HepG2 (cell line): ENCODE measurements around the gene CTU2. TPM values are rescaled to one million over a fixed set of nuclear protein-coding genes. Genes with fewer than 3 reads are reported as not detected.

Experiments used
- AGO2 ChIP-seq: fragments of 200-400 bp; formaldehyde crosslinking; optimal IDR thresholded peaks from 2 replicates; pipeline ENCODE3; 2017; ENCODE audit warnings: mild to moderate bottlenecking, low read depth, low read length, moderate library complexity
- AHR ChIP-seq: IDR thresholded peaks from 2 replicates; pipeline ENCODE4 v1.6.1; 2018; ENCODE audit warnings: missing genetic modification reagents, missing compliant biosample characterization
- MEIS1 ChIP-seq: sonication (generic); formaldehyde crosslinking; IDR thresholded peaks from 2 replicates; pipeline ENCODE4 v1.9.0; 2021; ENCODE audit warnings: mild to moderate bottlenecking, missing genetic modification reagents, moderate library complexity, borderline replicate concordance
- NRL ChIP-seq: sonication (generic); formaldehyde crosslinking; IDR thresholded peaks from 2 replicates; pipeline ENCODE4 v1.5.0; 2020; ENCODE audit warnings: missing genetic modification reagents, mild to moderate bottlenecking, moderate library complexity, borderline replicate concordance
- SAFB2 ChIP-seq: sonication (generic); formaldehyde crosslinking; IDR thresholded peaks from 2 replicates; pipeline ENCODE4 v1.5.1; 2020; ENCODE audit warnings: missing genetic modification reagents, low read depth, mild to moderate bottlenecking, borderline replicate concordance
- ZNF205 ChIP-seq: IDR thresholded peaks from 2 replicates; pipeline ENCODE4 v1.6.1; 2018; ENCODE audit warnings: missing biosample characterization, missing genetic modification reagents
- ZNF296 ChIP-seq: sonication (generic); formaldehyde crosslinking; conservative IDR thresholded peaks from 2 replicates; pipeline ENCODE4 v1.5.0; 2020; ENCODE audit warnings: mild to moderate bottlenecking, missing genetic modification reagents
- ZNF572 ChIP-seq: sonication (generic); formaldehyde crosslinking; IDR thresholded peaks from 2 replicates; pipeline ENCODE4 v1.5.1; 2020; ENCODE audit warnings: mild to moderate bottlenecking, missing genetic modification reagents
- ZNF615 ChIP-seq: sonication (generic); formaldehyde crosslinking; IDR thresholded peaks from 2 replicates; pipeline ENCODE4 v1.5.0; 2020; ENCODE audit warnings: mild to moderate bottlenecking, missing genetic modification reagents, borderline replicate concordance
- polyA plus RNA-seq, 8 experiments: library from polyadenylated mRNA; depleted of rRNA in 3 of 8; stranded (reverse) in 7 of 8; unstranded in 1 of 8; fragments of >200 nt; fragmentation: Illumina TruSeq in 4 of 8; extraction: Trizol in 4 of 8; gene quantifications; 2 replicates each; pipeline versions ENCODE4 v1.2.1 to v1.2.3, GENCODE V29; 2011 to 2016; ENCODE audit warnings: low read depth in 4 of 8, missing spikeins in 1 of 8, mixed read lengths in 1 of 8; ENCODE audit not compliant: insufficient read depth in 1 of 8
- total RNA-seq, 5 experiments: library from RNA; depleted of rRNA; stranded (reverse); fragments of >200 nt; fragmentation: Illumina TruSeq; extraction: Trizol; gene quantifications; 2 replicates each; pipeline ENCODE4 v1.2.3, GENCODE V29; 2016; ENCODE audit warnings: low read depth in 1 of 5
- TF ChIP-seq, protein P1 (sequence below): sonication (generic); formaldehyde crosslinking; IDR thresholded peaks from 2 replicates; pipeline ENCODE4 v1.8.1; 2023; ENCODE audit warnings: mild to moderate bottlenecking, inconsistent platforms, moderate library complexity, missing genetic modification reagents, borderline replicate concordance
- TF ChIP-seq, protein P2 (sequence below): sonication (generic); formaldehyde crosslinking; IDR thresholded peaks from 2 replicates; pipeline ENCODE4 v1.4.0; 2020; ENCODE audit warnings: missing genetic modification reagents, borderline replicate concordance
- TF ChIP-seq, protein P3 (sequence below): sonication (generic); formaldehyde crosslinking; IDR thresholded peaks from 2 replicates; pipeline ENCODE4 v1.8.0; 2022; ENCODE audit warnings: low read depth, missing genetic modification reagents
- TF ChIP-seq, protein P4 (sequence below): sonication (generic); formaldehyde crosslinking; IDR thresholded peaks from 2 replicates; pipeline ENCODE4 v1.5.0; 2020; ENCODE audit warnings: missing genetic modification reagents

The CTU2 gene
- total and polyA plus RNA-seq, 2 of the 13 experiments (the other 11 are each of a cell fraction or from before 2014, with no cell fraction given): 13.3 to 21.9 TPM

DNA sequence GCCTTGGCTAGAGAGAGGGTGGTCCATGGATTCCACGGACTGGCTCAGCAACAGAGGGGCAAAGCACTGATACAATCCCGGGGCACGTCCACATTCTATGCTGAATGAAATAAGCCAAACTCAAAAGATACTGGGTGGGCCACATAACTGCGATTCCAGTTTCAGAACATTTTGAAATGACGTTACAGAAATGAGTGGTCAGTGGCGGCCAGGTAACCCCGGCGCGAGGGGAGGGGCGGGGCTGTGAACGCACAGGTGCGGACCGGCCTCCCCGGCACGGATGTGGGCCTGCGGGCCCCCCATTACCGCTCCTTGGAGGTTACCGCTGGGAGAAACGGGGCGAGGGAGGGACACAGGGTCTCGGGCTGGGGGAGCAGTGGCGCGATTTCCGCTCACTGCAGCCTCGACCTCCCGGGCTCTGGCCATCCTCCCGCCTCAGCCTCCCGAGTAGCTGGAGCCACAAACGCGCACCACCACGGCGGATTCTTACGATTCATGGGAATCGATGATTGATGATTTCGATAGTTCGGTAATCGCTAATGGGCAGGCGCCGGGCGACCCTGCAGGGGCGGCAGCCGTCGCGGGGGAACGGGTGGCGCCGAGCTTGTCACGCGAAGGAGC lies 44.0 kb upstream of the CTU2 start (continued):
- TF ChIP-seq, protein P1, sequence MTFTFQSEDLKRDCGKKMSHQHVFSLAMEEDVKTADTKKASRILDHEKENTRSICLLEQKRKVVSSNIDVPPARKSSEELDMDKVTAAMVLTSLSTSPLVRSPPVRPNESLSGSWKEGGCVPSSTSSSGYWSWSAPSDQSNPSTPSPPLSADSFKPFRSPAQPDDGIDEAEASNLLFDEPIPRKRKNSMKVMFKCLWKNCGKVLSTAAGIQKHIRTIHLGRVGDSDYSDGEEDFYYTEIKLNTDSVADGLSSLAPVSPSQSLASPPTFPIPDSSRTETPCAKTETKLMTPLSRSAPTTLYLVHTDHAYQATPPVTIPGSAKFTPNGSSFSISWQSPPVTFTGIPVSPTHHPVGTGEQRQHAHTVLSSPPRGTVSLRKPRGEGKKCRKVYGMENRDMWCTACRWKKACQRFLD (CRISPR knock-in tag): 0 out of 2 replicates have a peak, but pooled peaks have one; percentile 13
- TF ChIP-seq SAFB2 (CRISPR knock-in tag) (0 out of 2 replicates have a peak, but pooled peaks have one; percentile 78), AGO2 (peak; percentile 33), NRL (CRISPR knock-in tag) (peak; percentile 88; the same call in 1 of the 2 replicates), ZNF615 (CRISPR knock-in tag) (no peak), ZNF296 (CRISPR knock-in tag) (peak; percentile 27; the same call in 1 of the 2 replicates), ZNF572 (CRISPR knock-in tag) (no peak), AHR (CRISPR knock-in tag) (0 out of 2 replicates have a peak, but pooled peaks have one; percentile 15), MEIS1 (CRISPR knock-in tag) (no peak), ZNF205 (CRISPR knock-in tag) (0 out of 2 replicates have a peak, but pooled peaks have one; percentile 4)
- TF ChIP-seq, protein P2, sequence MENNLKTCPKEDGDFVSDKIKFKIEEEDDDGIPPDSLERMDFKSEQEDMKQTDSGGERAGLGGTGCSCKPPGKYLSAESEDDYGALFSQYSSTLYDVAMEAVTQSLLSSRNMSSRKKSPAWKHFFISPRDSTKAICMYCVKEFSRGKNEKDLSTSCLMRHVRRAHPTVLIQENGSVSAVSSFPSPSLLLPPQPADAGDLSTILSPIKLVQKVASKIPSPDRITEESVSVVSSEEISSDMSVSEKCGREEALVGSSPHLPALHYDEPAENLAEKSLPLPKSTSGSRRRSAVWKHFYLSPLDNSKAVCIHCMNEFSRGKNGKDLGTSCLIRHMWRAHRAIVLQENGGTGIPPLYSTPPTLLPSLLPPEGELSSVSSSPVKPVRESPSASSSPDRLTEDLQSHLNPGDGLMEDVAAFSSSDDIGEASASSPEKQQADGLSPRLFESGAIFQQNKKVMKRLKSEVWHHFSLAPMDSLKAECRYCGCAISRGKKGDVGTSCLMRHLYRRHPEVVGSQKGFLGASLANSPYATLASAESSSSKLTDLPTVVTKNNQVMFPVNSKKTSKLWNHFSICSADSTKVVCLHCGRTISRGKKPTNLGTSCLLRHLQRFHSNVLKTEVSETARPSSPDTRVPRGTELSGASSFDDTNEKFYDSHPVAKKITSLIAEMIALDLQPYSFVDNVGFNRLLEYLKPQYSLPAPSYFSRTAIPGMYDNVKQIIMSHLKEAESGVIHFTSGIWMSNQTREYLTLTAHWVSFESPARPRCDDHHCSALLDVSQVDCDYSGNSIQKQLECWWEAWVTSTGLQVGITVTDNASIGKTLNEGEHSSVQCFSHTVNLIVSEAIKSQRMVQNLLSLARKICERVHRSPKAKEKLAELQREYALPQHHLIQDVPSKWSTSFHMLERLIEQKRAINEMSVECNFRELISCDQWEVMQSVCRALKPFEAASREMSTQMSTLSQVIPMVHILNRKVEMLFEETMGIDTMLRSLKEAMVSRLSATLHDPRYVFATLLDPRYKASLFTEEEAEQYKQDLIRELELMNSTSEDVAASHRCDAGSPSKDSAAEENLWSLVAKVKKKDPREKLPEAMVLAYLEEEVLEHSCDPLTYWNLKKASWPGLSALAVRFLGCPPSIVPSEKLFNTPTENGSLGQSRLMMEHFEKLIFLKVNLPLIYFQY (CRISPR knock-in tag): no peak
- TF ChIP-seq, protein P3, sequence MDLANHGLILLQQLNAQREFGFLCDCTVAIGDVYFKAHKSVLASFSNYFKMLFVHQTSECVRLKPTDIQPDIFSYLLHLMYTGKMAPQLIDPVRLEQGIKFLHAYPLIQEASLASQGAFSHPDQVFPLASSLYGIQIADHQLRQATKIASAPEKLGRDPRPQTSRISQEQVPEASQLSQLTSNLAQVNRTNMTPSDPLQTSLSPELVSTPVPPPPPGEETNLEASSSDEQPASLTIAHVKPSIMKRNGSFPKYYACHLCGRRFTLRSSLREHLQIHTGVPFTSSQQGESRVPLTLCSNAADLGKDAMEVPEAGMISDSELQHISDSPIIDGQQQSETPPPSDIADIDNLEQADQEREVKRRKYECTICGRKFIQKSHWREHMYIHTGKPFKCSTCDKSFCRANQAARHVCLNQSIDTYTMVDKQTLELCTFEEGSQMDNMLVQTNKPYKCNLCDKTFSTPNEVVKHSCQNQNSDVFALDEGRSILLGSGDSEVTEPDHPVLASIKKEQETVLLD (CRISPR knock-in tag): 0 out of 2 replicates have a peak, but pooled peaks have one; percentile 11
- TF ChIP-seq, protein P4, sequence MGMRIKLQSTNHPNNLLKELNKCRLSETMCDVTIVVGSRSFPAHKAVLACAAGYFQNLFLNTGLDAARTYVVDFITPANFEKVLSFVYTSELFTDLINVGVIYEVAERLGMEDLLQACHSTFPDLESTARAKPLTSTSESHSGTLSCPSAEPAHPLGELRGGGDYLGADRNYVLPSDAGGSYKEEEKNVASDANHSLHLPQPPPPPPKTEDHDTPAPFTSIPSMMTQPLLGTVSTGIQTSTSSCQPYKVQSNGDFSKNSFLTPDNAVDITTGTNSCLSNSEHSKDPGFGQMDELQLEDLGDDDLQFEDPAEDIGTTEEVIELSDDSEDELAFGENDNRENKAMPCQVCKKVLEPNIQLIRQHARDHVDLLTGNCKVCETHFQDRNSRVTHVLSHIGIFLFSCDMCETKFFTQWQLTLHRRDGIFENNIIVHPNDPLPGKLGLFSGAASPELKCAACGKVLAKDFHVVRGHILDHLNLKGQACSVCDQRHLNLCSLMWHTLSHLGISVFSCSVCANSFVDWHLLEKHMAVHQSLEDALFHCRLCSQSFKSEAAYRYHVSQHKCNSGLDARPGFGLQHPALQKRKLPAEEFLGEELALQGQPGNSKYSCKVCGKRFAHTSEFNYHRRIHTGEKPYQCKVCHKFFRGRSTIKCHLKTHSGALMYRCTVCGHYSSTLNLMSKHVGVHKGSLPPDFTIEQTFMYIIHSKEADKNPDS (CRISPR knock-in tag): 0 out of 2 replicates have a peak, but pooled peaks have one; percentile 5
